Hippocampal formation (tissue), 2 donors: ENCODE results near the gene DLD.
A peak's percentile ranks its signal among the peaks of the same experiment; 100 is the strongest.
"Not testable (repeated sequence)": the region's sequence is repeated elsewhere in the genome, so short reads cannot be mapped to it uniquely, and the experiment has no call there.

Experiments used
- DNase-seq, 2 donors: peaks; one replicate each; lab custom pipeline; 2025; lab: John Stamatoyannopoulos, UW

DLD gene

DNA sequence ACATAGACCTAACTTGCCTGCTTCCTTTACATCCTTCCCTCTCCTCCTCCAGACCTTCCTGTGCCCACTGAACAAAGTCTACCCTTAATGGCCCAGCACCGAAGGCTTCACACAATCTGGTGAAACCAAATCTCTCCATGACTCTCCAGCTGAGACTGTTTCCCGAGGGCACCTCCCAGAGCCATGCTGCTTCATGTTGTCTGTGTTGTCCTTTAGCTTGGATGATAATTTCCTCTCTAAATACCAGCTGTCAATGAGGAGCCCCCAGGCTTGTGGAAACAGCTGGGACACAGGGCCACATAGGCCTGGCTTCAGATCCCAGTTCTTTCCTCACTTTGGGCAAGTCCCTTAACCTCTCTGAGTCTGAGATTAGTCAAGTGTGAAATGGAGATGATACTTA is 54.3 kb downstream of the DLD start:
- DNase-seq = no peak

DNA sequence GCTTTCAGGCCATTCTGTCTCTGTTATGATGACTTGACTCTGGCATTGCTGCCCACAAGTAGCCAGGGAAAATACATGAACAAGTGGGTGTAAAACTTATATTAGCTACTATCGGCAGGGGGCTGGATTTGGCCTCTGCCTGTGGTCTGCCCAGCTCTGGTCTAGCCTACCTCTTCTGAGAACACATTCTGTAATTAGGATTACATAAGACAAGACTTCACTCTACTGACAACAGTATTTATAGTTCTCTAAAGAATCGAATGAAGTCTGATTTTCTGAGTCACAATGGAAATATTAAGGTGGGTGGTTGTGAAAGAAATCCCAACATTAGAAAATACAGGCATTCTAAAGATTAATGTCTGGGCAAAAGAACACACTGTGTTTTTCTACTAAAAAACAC is 55.5 kb downstream of the DLD start:
- no peak for DNase-seq

DNA sequence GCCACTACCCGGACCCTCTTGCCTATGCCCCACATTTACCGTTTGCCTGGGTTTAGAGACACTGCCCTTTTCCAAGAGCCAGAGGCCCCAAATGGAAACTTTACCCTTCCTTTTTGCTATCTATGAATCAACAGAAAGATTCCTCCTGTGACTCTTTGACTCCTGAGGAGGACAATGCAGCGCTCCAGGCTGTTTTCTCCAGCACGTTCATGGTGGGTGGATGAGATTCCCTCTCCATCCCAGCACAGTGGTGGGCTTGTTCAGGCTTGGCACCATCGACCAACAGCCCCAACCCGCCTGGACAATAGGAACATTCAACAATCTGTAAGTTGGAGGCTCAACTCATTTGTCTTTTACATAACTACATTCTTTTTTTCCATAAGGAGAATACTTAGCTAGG is 55.9 kb downstream of the DLD start:
- no peak for DNase-seq

DNA sequence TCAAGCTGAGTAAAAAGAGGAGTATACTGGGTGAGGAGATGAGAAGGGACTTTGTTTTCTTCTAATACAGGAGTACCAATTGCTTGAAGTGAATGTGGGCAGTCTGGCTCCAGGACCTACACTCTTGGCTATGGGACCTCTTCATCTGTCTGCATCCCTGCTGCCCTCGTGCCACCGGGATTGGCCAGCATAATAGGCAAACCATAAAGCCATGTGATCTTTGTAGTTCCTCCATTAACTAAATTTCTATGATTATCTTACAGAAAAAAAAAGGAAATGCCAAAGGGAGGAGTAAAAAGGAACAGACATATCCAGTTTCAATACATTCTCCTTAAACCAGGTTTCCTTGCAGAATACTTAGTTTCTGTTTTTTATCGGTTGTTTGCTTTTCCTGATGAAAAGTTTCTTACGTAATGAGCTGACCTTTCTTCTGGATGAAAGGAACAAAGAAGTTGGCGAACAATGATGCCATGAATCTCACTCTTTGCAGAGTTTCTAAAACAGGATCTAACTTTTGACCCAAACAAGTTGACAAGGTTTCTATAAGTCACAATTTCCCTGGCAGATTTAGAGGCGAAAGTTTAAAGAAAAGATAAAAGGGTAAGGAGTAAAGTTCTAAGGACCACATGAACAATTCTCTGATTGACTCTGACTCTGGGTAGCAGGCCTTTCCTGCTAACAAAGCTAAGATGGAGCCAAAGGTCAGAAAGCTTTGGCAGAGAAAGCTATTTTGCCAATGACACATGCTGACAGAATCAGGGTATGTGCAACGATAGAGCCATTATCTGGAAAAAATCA is 57.9 kb downstream of the DLD start:
- no peak for DNase-seq

DNA sequence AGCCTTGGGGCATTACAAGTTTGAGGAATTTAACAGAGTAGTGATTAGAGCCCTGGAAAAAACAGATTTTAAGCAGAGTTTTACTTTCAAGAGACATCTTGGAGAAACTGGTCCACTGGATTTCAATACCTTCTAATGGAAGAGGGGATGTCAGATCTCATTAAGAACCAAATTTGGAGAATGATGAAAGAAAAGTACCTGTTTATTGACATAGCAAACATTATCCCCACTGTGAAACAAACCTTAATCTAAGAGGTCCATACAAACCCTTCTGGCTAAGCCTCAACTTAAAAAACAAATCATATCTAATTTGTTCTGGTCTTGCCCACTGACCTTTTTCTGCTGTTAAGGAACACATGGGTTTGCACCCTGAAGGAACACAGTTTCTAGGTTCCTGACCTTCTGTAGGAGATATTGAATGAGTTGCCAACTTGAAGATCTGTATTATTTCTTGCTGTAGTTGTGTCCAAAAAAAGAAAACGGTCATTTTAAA is 58.5 kb downstream of the DLD start:
- no peak for DNase-seq

DNA sequence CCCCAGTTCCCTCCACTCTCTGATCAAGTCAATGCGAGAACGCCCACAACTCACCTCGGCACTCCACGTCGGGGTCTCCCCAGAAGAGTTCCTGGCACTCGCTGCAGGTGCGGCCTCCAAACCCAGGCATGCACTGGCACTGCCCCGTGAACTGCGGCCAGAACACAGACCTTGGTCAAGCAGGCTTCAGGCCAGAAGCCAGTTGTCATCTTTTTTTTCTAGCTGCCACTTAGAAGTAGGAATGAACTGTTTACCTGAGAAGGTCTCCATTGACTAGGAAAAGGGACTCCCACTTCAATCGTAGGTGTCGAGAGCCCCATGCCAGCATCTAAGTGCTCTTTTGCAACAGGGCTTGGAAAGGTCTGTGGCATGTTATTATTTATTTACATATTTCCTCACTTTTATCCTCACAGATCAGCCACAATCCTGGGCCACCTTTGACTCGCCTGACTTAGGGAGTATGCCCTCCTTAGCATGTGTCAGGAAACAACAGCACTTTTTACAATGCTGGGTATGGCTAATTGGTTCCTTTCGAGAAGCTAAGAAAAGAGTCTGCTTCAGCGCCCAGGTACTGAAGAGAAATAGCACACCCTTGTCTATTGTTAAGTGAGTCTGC is 60.3 kb downstream of the DLD start:
- no peak for DNase-seq

DNA sequence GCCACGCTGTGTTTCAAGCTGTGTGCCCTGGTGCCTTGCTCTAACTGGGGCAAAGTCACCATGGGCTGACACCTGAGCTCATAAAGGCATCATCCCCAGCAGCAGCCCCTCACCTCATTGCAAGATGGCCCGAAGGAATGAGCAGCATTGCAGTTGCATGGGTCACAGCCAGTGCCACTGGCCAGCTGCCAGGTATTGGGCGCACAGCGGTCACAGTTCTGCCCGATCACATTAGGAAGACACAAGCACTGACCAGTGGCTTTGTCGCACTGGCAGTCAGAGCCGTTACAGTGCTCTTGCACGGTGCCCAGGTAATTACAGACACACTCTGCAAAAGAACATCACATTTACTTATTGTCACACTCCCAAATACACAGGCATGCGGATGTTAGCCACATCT is 60.9 kb downstream of the DLD start:
- DNase-seq = no peak

DNA sequence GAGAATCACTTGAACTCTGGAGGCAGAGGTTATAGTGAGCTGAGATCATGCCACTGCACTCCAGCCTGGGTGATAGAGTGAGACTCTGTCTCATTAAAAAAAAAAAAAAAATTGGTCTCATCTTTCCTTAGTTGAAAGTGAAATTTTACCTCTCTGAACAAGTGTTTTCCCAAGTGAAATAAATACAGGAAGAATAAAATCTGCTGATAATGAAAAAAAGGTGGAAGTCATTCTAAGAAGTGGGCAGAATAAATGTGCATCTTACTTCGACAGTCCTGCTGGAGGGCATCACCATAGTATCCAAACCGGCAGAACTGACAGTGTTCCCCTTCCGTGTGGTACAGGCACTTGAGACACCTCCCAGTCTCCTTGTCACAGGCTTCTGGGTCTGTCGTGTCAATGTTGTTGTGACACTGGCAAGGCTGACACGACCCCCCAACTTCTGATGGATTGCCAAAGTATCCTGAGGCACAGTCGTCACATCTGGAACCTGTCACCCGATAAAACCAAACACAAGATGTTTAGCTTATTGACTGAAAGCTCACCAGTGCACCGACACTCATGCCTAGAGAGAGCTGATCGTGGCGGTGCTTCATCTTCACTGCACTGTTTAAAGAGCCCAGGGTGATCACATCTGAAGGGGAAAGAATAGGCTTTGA is 62.4 kb downstream of the DLD start:
- DNase-seq = no peak

DNA sequence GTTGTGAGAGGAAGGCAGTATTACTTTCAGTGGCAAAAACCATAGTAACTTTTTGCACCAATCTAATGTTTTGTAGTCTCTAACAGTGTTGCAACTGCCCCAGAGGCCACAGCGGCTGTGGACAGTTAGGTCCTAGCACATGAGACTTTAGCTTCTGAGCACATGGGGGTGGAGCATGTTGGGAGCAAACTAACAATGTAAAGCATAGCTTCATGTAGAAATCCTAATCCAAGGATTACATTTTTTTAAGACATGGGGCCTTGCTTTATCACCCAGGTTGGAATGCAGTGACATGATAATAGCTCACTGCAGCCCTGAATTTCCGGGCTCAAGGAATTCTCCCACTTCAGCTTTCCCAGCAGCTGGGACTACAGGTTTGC is 62.9 kb downstream of the DLD start:
- no peak for DNase-seq

DNA sequence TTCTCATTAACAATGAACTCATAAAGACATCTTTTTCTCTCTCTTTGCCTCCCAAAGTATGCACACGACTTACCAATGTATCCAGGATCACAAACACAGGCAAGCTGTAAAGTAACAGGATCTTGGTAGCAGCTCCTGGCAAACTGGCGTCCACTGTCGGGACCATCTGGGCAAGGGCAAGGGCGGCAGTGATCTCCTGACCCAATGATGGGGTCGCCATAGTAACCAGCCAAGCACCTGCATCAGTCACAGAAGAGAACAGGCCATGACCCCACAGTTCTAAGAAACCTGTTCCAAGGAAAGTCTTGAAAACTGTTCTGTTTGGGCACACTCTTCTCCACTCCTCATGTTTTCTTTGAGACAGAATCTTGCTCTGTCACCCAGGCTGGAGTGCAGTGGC is 64.4 kb downstream of the DLD start:
- DNase-seq = no peak

DNA sequence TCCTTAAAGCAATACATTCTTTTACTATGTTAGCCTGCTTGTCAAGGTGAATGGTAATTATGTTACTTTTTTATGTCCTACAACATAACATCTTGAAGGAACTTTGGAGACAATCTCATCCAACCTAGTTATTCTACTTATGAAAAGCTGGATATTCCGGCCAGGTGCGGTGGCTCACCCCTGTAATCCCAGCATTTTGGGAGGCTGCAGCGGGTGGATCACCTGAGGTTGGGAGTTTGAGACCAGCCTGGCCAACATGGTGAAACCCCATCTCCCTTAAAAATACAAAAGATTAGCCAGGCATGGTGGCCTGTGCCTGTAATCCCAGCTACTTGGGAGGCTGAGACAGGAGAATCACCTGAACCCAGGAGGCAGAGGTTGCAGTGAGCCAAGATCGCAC is 66.0 kb downstream of the DLD start:
- DNase-seq = not testable (repeated sequence)

DNA sequence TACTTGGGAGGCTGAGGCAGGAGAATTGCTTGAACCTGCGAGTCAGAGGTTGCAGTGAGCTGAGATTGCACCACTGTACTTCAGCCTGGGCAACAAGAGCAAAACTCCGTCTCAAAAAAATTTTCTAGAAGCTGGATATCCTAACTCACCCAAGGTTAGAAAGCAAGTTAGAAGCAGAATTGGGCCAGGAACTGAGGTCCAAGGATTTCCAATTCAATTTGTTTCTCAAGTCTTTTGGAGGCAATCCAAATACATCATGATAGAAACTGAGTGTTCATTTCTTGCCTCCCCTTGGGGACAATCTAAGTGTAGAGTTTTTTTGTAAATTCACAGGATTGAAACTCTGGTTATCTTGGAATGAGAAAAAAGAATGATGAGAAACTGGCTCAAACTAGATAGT is 66.5 kb downstream of the DLD start:
- DNase-seq = no peak

DNA sequence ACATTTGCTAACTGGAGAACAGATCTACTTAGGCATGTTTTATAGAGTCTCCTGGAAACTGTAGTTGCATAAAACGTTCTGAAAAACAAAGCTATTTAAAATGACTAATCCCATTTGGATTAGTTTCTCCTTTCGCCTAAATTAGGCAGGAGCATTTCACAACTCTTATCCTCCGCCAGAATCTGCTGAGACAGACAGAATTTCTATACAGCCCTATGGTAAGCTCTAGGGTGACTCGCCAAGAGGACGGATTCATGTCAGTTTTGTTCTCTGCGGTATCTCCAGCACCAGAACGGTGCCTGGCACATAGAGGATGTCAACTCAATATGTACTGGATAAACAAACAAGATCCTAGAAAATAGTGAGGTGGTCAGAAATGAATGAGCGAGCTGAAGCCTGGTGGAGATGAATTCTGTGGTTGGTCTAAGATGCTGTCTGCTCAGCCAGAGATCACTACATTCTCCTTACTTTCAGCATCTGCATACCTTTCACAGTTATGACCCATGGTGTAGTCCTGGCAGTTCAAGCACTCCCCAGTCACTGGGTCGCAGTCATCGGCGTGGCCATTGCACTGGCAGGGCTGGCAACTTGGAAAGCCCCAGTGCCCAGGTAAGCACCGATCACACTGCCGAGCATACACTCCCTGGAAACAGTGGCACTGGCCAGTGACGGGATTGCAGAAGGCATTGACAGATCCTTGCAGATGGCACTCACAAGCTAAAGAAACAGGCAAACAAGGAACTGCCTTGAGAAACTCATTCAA is 68.0 kb downstream of the DLD start:
- DNase-seq = peak in 1 of 2 donors; percentile 52

DNA sequence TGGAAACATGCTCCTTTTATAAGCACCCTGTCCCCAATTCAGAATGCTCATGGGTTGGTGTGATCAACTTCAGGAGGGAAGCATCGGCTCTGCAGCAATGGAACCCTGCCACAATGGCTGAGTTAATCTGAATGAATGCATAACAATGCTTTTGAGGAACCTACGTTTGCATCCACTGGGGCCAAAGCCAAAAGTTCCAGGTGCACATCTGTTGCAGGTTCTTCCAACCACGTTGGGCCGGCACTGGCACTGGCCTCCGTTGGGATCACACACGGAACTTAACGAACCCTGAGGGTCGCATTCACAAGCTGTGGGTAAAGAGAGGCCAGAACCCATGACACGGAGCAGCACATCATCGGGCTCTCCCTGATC is 68.5 kb downstream of the DLD start:
- no peak for DNase-seq

DNA sequence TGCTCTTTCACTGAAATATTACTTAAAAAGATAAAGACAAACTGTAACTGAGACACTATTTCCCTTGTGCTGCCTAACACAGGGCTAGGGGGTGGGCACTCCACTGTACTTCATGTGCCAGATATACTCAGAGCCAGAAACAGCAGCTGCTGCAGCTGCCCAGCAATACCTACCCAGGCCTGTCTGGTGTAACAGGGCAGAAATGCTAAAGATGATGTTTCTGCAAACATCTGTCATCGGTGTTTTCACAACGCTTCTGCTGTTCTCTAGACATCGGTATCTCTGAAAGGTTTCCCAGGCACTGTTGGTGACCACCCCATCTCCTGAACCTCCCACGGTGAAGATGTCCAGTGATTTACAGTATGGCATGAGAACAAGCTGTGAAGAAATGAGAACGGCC is 69.3 kb downstream of the DLD start:
- no peak for DNase-seq

DNA sequence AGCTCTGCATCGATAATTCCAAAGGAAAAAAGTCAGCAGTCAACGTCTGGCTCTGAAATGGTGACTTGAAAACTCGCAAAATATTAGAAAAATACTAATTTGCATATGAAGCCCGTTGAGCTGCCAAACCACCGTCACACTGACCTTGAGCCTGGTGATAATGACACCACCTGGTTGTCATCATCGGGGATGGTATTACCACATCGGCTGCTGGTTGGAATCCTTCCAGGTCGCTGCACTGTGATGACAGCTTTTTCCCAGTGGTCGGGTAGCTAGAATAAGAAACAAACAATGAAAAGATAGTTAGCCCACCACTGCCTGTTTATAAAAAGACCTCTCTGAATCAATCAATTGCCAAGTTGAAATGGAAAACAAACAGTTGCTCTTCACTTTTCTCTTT is 70.4 kb downstream of the DLD start:
- DNase-seq = no peak

DNA sequence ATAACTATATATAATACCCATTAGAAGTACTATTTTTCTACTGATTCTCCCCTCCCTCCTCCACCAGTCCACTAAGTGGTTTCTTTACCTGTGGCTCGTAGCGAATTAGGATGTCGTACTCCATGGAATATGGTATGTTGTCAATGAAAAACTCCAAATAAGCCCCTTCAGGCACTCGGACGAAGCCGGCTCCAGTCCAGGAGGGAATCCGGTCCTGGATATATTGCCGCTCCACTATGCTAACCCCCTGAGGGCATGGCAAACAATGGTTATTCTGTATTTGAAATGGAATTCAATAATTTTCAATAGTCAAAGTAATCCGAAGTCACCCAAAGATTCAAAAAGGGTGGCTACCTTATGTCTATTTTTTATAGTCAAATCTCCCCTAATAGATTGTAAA is 71.8 kb downstream of the DLD start:
- no peak for DNase-seq

DNA sequence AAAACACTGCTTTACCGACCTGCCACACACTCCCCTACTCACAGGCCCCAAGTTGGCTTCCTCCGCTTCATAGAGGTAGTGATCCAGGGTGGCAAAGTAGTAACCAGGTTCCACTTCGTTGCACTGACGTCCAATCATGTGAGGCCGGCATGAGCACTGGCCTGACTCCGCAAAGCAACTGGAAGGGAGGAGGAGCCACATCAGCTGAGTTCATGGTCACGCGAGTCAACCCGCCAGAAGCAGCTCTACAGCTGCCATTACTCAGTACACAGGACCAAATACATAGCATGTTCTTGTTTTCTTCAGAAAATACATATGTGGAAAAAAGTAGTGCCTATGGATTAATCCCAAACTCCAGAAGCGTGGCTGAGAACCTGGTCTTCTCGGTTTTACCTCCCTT is 73.5 kb downstream of the DLD start:
- no peak for DNase-seq

DNA sequence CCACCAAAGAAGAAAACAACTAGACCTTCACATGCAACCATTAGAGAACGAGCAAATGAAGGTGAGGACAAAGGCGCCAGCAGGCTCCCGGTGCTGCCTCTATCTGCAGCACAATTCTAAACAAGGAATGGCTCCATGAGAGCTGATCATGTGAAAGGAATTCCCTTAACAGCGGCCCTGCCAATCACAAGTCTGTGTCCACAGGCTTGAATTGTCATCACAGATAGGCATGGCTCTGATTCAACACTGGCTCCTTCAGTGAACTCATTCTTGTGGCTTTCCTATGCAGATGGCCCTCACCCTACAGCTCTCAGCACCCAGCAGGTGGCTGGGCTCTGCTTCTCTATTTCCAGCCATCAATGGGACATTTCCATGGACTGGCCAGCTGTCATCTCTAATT is 75.7 kb downstream of the DLD start:
- no peak for DNase-seq

DNA sequence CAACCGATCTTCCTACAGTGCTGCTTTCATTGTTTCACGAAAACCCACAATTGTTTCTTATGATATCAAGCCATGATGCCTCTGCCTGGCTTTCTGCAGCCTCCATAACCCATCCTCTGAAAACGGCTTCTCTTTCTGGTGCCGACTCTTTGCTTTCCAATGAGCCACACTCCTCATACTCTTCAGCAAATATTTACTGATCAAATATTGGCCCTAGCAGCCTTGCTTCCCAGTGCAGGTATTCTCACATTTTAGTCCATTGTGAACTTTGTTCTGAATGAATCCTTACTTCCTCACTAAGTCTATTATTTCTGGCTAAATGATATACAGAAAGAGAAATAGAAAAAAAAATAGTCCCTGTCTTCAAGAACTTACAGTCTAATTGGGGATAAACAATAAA is 76.4 kb downstream of the DLD start:
- DNase-seq = no peak

DNA sequence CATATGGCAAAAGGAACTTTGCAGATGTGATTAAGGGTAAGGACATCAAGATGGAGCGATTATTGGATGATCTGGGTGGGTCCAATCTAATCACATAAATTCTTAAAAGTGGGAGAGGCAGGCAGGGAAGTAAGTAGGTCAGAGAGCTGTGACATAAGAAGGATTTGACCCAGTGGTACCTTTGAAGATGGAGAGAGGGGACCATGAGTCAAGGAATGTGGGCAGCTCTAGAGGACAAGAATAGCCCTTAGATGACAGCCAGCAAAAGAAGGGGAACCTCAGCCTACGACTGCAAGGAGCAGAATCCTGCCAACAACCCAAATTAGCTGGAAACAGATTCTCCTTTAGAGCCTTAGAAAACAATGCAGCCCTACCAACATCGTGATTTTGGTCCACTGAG is 77.5 kb downstream of the DLD start:
- no peak for DNase-seq

DNA sequence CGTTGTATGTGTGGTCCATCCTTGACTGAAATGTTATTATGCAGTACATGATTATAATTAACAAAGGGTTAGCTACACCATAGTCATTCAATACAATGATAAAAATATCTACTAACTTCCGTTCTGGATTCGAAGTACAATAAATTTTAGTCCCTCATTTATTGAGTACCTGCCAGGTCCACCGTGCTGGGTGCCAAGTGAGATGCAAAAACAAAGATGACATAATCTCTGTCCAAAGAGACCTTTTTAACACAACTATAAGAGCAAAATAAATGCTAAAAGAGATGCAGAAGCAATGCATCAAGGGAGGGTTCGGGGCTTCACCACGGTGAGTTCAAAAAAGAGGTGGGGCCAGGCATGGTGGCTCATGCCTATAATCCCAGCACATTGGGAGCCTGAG is 78.9 kb downstream of the DLD start:
- no peak for DNase-seq
